Muscle layer of colon (tissue), 2 donors: Measurements from ENCODE around the gene TRIM36.

Experiments used
- H3K27ac ChIP-seq: one replicate; pipeline ENCODE4 v1.7.0; 2013; ENCODE audit warnings: low read depth, mild to moderate bottlenecking, low read length, moderate library complexity
- H3K27me3 ChIP-seq, 2 donors: one replicate each; pipeline ENCODE4 v1.7.0; 2013; ENCODE audit warnings: low read length in 2 of 2, mild to moderate bottlenecking in 2 of 2; ENCODE audit not compliant: insufficient read depth in 2 of 2, control insufficient read depth in 1 of 2
- H3K36me3 ChIP-seq: one replicate; pipeline ENCODE4 v1.7.0; 2013; ENCODE audit warnings: mild to moderate bottlenecking, low read length; ENCODE audit not compliant: insufficient read depth
- H3K4me1 ChIP-seq: one replicate; pipeline ENCODE4 v1.7.0; 2013; ENCODE audit warnings: mild to moderate bottlenecking, low read length; ENCODE audit not compliant: insufficient read depth
- H3K4me3 ChIP-seq, 2 donors: one replicate each; pipeline ENCODE4 v1.7.0; 2013; ENCODE audit warnings: low read length in 2 of 2, low read depth in 1 of 2, mild to moderate bottlenecking in 1 of 2, moderate library complexity in 1 of 2
- H3K9ac ChIP-seq: one replicate; pipeline ENCODE4 v1.7.0; 2013; ENCODE audit warnings: low read length
- H3K9me3 ChIP-seq: one replicate; pipeline ENCODE4 v1.7.0; 2013; ENCODE audit warnings: mild to moderate bottlenecking, low read length
- donor health status: abdominal sarcoma.
- donor health status: Adenocarcinoma of cecum.

Gene TRIM36

GRCh38 chr5:115169487-115170133 is at the start of gene TRIM36:
TSS of gene TRIM36 (minus strand) at chr5:115169908. CDS start at chr5:115169634, 274 bp downstream.
- Histone ChIP-seq H3K4me1 (peaks cover 13% of the 10 kb centered on the region), H3K36me3 (no peaks in the 10 kb centered on the region), H3K9me3 (no peaks in the 10 kb centered on the region), H3K27me3 (peaks cover 24 to 63% of the 10 kb centered on the region in 2 donors), H3K27ac (no peak within 1 kb of the TSS), H3K4me3 (peak within 1 kb of the TSS; percentile 74 to 79), H3K9ac (no peak within 1 kb of the TSS)

- Histone ChIP-seq H3K27ac (no peak overlapping the region), H3K4me3 (no peak overlapping the region), H3K9ac (no peak overlapping the region), H3K9me3 (no peaks in the 10 kb centered on the region), H3K36me3 (peaks cover 11% of the 10 kb centered on the region), H3K4me1 (no peaks in the 10 kb centered on the region), H3K27me3 (no peaks in the 10 kb centered on the region)
Measured at GRCh38 chr5:115214541-115214940, 44.8 kb upstream of the TRIM36 start.

DNA sequence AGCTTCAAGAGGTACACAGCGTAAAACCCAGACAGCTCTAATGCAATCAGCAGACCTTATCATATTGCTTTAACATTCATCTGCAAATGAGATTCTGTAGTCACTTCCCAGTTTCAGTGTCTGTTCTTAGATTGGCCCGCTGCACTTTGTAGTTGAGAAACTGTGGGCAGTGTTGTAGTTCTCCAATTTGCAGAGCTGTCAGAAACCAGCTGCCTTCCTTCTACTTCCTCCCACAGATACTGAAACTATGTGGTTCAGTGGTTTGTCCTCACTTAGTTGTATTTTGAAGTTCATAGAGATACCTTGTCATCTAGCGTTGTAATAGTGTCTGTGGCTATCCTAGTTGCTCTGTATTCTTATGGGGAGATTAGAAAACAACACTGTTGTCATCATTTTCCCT is 39.6 kb upstream of the TRIM36 start:
- Histone ChIP-seq H3K4me3 (no peak overlapping the region), H3K9ac (no peak overlapping the region), H3K36me3 (peaks cover 4% of the 10 kb centered on the region), H3K27ac (no peak overlapping the region), H3K9me3 (no peaks in the 10 kb centered on the region), H3K4me1 (no peaks in the 10 kb centered on the region), H3K27me3 (no peaks in the 10 kb centered on the region)

GRCh38 chr5:115202952-115203351 is 33.2 kb upstream of the TRIM36 start:
- H3K27ac ChIP-seq, result no peak overlapping the region
- H3K9me3 ChIP-seq, result no peaks in the 10 kb centered on the region
- H3K4me1 ChIP-seq, result no peaks in the 10 kb centered on the region
- H3K9ac ChIP-seq, result no peak overlapping the region
- no peak overlapping the region for H3K4me3 ChIP-seq
- H3K27me3 ChIP-seq, result no peaks in the 10 kb centered on the region
- no peaks in the 10 kb centered on the region for H3K36me3 ChIP-seq

- Histone ChIP-seq H3K27me3 (no peaks in the 10 kb centered on the region), H3K27ac (no peak overlapping the region), H3K9ac (no peak overlapping the region), H3K9me3 (no peaks in the 10 kb centered on the region), H3K36me3 (no peaks in the 10 kb centered on the region), H3K4me1 (no peaks in the 10 kb centered on the region), H3K4me3 (no peak overlapping the region)
Measured at GRCh38 chr5:115196161-115196560, 26.5 kb upstream of the TRIM36 start.

GRCh38 chr5:115194676-115195075 is 25.0 kb upstream of the TRIM36 start:
- H3K4me1 ChIP-seq, result no peaks in the 10 kb centered on the region
- H3K27me3 ChIP-seq, result no peaks in the 10 kb centered on the region
- no peak overlapping the region for H3K9ac ChIP-seq
- H3K9me3 ChIP-seq, result no peaks in the 10 kb centered on the region
- no peak overlapping the region for H3K4me3 ChIP-seq
- no peaks in the 10 kb centered on the region for H3K36me3 ChIP-seq
- H3K27ac ChIP-seq, result no peak overlapping the region

GRCh38 chr5:115193295-115193694 is 23.6 kb upstream of the TRIM36 start:
- H3K27me3 ChIP-seq, result no peaks in the 10 kb centered on the region
- no peak overlapping the region for H3K27ac ChIP-seq
- H3K4me3 ChIP-seq, result no peak overlapping the region
- H3K36me3 ChIP-seq, result no peaks in the 10 kb centered on the region
- no peak overlapping the region for H3K9ac ChIP-seq
- H3K9me3 ChIP-seq, result no peaks in the 10 kb centered on the region
- no peaks in the 10 kb centered on the region for H3K4me1 ChIP-seq

DNA sequence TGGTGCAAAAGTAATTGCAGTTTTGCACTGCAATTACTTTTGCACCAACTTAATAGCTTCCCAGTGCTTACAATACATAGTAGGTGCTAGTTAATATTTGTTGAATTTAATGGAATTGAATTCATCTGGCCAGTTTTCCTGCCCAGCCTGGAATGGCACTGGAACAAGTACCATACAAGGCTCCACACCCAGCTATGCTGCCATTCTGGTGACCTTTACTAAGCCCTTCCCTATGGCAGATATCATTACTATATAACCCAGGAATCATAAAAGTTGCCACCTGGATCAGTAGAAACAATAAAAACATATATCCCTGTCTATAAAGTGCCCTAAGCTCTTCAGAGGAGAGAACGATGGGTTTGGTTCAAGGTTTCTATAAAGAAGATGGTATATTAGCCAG is 22.4 kb upstream of the TRIM36 start:
- no peaks in the 10 kb centered on the region for H3K27me3 ChIP-seq
- no peaks in the 10 kb centered on the region for H3K9me3 ChIP-seq
- no peak overlapping the region for H3K27ac ChIP-seq
- no peaks in the 10 kb centered on the region for H3K36me3 ChIP-seq
- H3K4me1 ChIP-seq, result no peaks in the 10 kb centered on the region
- no peak overlapping the region for H3K4me3 ChIP-seq
- no peak overlapping the region for H3K9ac ChIP-seq

GRCh38 chr5:115191474-115192031 is 21.8 kb upstream of the TRIM36 start:
- no peaks in the 10 kb centered on the region for H3K27me3 ChIP-seq
- no peak overlapping the region for H3K4me3 ChIP-seq
- H3K4me1 ChIP-seq, result no peaks in the 10 kb centered on the region
- H3K27ac ChIP-seq, result no peak overlapping the region
- H3K9me3 ChIP-seq, result no peaks in the 10 kb centered on the region
- no peak overlapping the region for H3K9ac ChIP-seq
- no peaks in the 10 kb centered on the region for H3K36me3 ChIP-seq

DNA sequence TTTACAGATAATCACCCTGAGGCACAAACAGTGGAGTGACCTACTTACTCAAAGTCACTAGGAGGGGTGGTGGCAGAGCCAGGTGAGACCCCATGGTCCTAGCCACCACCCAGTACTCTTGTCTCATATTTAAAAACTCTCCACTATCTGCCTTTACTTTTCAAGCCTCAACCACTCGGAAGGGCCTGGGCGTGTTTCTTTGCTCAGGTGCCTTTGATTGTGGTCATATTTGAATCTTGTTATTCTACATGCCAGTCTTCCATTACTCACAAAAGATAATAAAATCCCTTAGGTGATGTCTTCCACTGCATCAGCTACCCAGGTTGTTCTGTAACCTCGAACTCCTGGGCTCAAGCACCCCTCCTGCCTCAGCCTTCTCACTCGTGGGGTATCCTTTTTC is 20.7 kb upstream of the TRIM36 start:
- H3K4me3 ChIP-seq, result no peak overlapping the region
- no peak overlapping the region for H3K9ac ChIP-seq
- no peaks in the 10 kb centered on the region for H3K4me1 ChIP-seq
- no peaks in the 10 kb centered on the region for H3K27me3 ChIP-seq
- no peak overlapping the region for H3K27ac ChIP-seq
- H3K36me3 ChIP-seq, result no peaks in the 10 kb centered on the region
- no peaks in the 10 kb centered on the region for H3K9me3 ChIP-seq

- H3K27me3 ChIP-seq, result peaks cover 0 to 2% of the 10 kb centered on the region in 2 donors
- no peak overlapping the region for H3K4me3 ChIP-seq
- H3K4me1 ChIP-seq, result no peaks in the 10 kb centered on the region
- no peaks in the 10 kb centered on the region for H3K36me3 ChIP-seq
- H3K9ac ChIP-seq, result no peak overlapping the region
- no peaks in the 10 kb centered on the region for H3K9me3 ChIP-seq
- no peak overlapping the region for H3K27ac ChIP-seq
Measured at GRCh38 chr5:115189866-115190265, 20.2 kb upstream of the TRIM36 start.

GRCh38 chr5:115186794-115187193 is 17.1 kb upstream of the TRIM36 start:
- Histone ChIP-seq H3K4me3 (no peak overlapping the region), H3K9ac (no peak overlapping the region), H3K4me1 (no peaks in the 10 kb centered on the region), H3K9me3 (no peaks in the 10 kb centered on the region), H3K27ac (no peak overlapping the region), H3K27me3 (peaks cover 23 to 24% of the 10 kb centered on the region in 2 donors), H3K36me3 (no peaks in the 10 kb centered on the region)
